Activated CD4-positive, alpha-beta memory T cell treated with anti-CD3 and anti-CD28 coated beads for 36 hours (primary cell): Measurements from ENCODE around the gene SH3PXD2B. TPM values are rescaled to one million over a fixed set of nuclear protein-coding genes. Genes with fewer than 3 reads are reported as not detected.
"Not testable (repeated sequence)": the region's sequence is repeated elsewhere in the genome, so short reads cannot be mapped to it uniquely, and the experiment has no call there.

ENCODE experiments used
- CTCF ChIA-PET: fragments of 350-600 bp; sonication (Branson Sonifier 250); formaldehyde crosslinking; loops from one replicate; lab custom pipeline; 2021; ENCODE audit warnings: antibody characterized with exemption, inconsistent platforms; lab: Charles Lee
- POLR2A ChIA-PET: fragments of 350-600 bp; sonication (Branson Sonifier 250); formaldehyde crosslinking; loops from one replicate; lab custom pipeline; 2021; ENCODE audit warnings: antibody characterized with exemption; lab: Charles Lee
- DNase-seq: peaks from one replicate; pipeline ENCODE4 v3.0.0-alpha.2; 2020
- H3K27ac Mint-ChIP-seq: one replicate; pipeline ENCODE4 v1.8.0; 2021; ENCODE audit warnings: mixed read lengths
- H3K27me3 Mint-ChIP-seq: one replicate; pipeline ENCODE4 v1.8.0; 2021; ENCODE audit warnings: mixed read lengths
- H3K36me3 Mint-ChIP-seq: one replicate; pipeline ENCODE4 v1.8.0; 2021; ENCODE audit warnings: mixed read lengths
- H3K4me1 Mint-ChIP-seq: one replicate; pipeline ENCODE4 v1.8.0; 2021; ENCODE audit warnings: low read depth, mixed read lengths
- H3K4me3 Mint-ChIP-seq: one replicate; pipeline ENCODE4 v1.8.0; 2021; ENCODE audit warnings: mild to moderate bottlenecking, mixed read lengths
- H3K9me3 Mint-ChIP-seq: one replicate; pipeline ENCODE4 v1.8.0; 2021; ENCODE audit warnings: mixed read lengths
- intact Hi-C: fragments of 100-400 bp; cut with micrococcal nuclease; formaldehyde crosslinking; loops from one replicate; pipeline ENCODE4 v1.15.1; 2023
- total RNA-seq, 2 experiments: library from RNA; stranded (reverse); gene quantifications; one replicate each; pipeline ENCODE4 v1.2.3, GENCODE V29; 2021

The SH3PXD2B gene
- total RNA-seq, 2 experiments from 2014 or later: 0.99 to 1.1 TPM

DNA sequence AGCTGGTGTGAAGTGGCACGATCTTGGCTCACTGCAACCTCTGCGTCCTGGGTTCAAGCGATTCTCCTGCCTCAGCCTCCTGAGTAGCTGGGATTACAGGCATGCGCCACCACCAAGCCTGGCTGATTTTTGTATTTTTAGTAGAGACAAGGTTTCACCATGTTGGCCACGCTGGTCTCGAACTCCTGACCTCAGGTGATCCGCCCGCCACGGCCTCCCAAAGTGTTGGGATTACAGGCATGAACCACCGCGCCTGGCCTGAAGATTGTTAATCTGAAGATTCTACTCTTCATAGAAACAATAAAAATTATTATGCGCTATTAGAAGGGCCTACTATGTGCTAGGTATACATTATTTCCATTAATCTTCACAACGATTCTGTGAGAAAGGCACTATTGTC is 127.4 kb downstream of the SH3PXD2B start:
- POLR2A ChIA-PET: interaction anchor here (0.6 kb wide), 1 partner anchor 95 kb away, joined by 4 read pairs; no protein-coding TSS in a partner anchor
- H3K9me3 Mint-ChIP-seq, CTCF ChIA-PET, H3K36me3 Mint-ChIP-seq, H3K4me3 Mint-ChIP-seq, DNase-seq, H3K27ac Mint-ChIP-seq, H3K27me3 Mint-ChIP-seq, intact Hi-C loops, H3K4me1 Mint-ChIP-seq: not testable (repeated sequence)

DNA sequence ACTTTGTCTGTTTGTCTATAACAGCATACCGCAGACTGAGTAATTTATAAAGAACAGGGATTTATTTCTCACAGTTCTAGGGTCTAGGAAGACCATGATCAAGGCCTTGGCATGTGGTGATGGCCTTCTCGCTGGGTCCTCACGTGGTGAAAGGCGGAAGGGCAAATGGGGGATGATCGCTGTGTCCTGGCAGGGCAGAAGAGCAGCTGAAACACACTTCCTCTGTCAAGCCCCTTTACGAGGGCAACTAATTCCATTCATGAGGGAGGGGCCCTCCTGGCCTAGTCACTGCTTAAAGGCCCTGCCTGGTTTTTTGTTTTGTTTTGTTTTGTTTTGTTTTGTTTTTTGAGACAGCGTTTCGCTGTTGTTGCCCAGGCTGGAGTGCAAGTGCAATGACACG is 128.9 kb downstream of the SH3PXD2B start:
- Mint-ChIP-seq H3K27me3 (no peaks in the 10 kb centered on the region), H3K36me3 (no peaks in the 10 kb centered on the region), H3K9me3 (no peaks in the 10 kb centered on the region), H3K4me1 (peaks cover 3% of the 10 kb centered on the region), H3K27ac (no peak overlapping the region), H3K4me3 (no peak overlapping the region)
- ChIA-PET CTCF (interaction anchor here (0.6 kb wide), 1 partner anchor 9 kb away, joined by 3 read pairs; no protein-coding TSS in a partner anchor), POLR2A (no interaction called here)
- intact Hi-C loops: no loop called here
- no peak for DNase-seq

DNA sequence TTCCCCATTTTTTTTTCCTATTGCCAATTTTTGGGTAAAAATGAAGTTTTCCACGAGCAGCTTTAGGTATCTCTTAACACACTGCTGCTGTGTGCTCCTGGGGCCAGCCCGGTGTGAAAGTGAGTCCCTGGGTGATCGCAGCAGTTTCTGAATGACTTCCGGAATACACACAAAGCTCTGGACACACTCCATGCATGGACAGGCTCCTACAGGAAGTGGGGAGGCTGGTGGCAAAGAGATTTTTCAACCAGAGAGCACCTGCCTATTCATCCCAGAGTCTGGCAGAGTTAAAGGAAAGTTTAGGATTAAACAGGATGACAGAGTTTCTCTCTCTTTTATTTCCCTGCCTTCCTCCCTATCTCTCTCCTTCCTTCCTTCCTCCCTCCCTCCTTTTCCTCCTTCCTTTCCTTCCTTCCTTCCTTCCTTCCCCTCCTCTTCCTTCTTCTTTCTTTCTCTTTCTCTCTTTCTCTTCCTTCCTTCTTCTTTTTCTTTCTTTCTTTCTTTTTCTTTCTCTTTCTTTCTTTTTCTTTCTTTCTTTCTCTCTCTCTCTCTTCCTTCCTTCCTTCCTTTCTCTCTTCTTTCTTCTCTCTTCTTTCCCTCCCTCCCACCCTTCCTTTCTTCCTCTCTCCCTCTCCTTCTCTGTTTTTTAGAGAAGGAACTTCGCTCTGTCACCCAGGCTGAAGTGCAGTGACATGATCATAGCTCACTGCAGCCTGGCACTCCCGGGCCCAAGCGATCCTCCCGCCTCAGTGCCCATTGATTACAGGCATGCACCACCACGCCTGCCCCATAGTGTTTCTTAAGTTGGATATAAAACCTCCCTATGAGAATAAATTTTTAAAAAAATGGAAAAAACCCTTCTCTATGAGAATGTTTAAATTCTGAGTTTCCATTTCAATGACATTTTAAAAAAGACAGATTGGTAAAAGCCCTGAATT is 132.0 kb downstream of the SH3PXD2B start:
- Mint-ChIP-seq H3K27me3 (peaks cover 2% of the 10 kb centered on the region), H3K36me3 (no peaks in the 10 kb centered on the region), H3K4me3 (no peak overlapping the region), H3K27ac (no peak overlapping the region), H3K9me3 (no peaks in the 10 kb centered on the region), H3K4me1 (peaks cover 3% of the 10 kb centered on the region)
- ChIA-PET POLR2A (no interaction called here), CTCF (no interaction called here)
- intact Hi-C loops: no loop called here
- DNase-seq: no peak

DNA sequence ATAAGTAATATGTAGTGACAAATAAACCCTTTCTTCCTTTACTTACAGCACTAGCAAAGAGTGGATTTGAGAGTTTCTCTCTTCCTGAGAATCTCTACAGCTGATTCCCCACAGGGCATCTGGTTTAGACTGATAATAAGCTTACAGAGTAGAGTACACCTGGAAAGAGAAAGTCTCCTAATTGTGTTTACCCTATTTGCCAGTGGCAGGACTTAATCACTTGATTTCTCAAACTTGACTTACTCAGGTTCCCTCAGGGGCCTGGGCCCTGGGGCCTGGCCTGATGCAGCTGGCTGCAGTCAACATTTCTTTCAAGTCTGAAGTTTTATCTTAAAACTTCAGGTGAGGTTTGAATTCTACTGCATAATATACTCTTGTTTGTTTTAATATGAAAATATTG is 132.7 kb downstream of the SH3PXD2B start:
- no peak for DNase-seq
- Mint-ChIP-seq H3K27me3 (peaks cover 2% of the 10 kb centered on the region), H3K36me3 (no peaks in the 10 kb centered on the region), H3K9me3 (no peaks in the 10 kb centered on the region), H3K4me3 (no peak overlapping the region), H3K4me1 (peaks cover 3% of the 10 kb centered on the region), H3K27ac (no peak overlapping the region)
- intact Hi-C loops: no loop called here
- ChIA-PET CTCF (no interaction called here), POLR2A (no interaction called here)

DNA sequence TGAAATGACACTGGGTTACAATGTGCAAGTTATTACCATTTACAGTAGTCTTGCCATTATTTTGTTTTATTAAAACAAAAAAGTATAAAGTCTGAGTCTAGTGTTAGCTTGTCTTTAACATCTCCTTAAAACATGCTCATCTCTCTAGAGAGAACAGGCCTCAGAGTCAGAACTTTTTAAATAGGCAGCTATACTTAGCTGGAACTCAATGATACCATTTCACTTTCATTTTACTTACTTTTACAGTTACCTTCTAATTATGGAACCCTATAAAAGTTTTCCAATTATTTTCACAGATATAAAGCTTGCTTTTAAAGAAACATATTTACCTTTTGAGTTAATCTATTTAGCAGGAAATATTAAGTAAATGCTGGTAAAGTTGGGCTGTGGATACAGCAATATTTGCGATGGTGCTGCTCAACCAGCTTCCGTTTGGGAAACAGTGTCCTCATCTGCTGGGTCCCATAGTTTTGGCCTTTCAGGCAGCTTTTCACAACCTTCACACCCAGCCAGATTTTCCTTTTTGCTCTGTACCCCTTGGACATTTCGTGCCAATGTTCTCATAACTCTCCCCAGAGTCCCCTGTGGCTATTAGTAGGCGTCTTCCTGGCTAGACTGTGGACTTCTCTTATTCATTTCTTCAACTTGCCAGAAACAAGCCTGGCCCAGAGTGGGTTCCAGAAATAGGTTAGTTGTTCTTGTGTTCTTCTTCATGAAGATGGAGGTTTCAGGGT is 134.4 kb downstream of the SH3PXD2B start:
- no peak for DNase-seq
- ChIA-PET CTCF (interaction anchor here (1.2 kb wide), 1 partner anchor 14 kb away, joined by 4 read pairs; no protein-coding TSS in a partner anchor), POLR2A (no interaction called here)
- H3K9me3 Mint-ChIP-seq: no peaks in the 10 kb centered on the region
- peaks cover 2% of the 10 kb centered on the region for H3K27me3 Mint-ChIP-seq
- H3K36me3 Mint-ChIP-seq: no peaks in the 10 kb centered on the region
- H3K4me1 Mint-ChIP-seq: peaks cover 3% of the 10 kb centered on the region
- H3K4me3 Mint-ChIP-seq: no peak overlapping the region
- H3K27ac Mint-ChIP-seq: no peak overlapping the region
- intact Hi-C loops: no loop called here

DNA sequence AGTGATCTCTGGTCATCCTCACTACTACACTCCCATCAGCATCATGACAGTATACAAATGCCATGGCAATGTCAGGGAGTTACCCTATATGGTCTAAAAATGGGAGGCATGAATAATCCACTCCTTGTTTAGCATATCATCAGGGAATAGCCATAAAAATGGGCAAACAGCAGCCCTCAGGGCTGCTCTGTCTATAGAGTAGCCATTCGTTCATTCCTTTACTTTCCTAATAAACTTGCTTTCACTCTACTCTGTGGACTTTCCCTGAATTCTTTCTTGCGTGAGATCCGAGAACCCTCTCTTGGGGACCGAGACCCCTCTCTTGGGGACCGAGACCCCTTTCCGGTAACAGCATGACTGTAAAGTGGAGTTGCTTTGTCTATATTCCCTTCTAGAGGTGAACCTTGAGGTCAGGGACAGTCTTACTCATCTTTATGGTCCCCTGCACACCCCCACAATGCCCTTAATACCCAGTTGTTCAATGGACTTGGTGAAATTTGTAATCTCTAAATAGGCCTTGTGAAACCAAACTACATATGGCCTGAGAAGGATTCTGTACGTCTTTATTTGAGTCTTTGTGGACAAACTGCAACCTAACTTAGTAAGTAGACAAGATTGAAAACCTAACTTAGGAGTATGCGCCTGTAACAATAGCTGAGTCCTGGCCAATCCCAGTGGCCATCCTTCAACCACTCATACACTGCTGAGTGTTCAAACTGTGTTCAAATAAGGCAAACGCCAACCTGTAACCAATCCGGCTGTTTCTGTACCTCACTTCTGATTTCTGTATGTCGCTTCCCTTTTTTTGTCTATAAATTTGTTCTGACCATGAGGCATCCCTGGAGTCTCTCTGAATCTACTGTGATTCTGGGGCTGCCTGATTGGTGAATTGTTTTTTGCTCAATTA is 138.5 kb downstream of the SH3PXD2B start:
- Mint-ChIP-seq H3K27me3 (peaks cover 5% of the 10 kb centered on the region), H3K4me1 (no peaks in the 10 kb centered on the region), H3K27ac (no peak overlapping the region), H3K9me3 (no peaks in the 10 kb centered on the region), H3K36me3 (no peaks in the 10 kb centered on the region), H3K4me3 (no peak overlapping the region)
- no peak for DNase-seq
- ChIA-PET POLR2A (no interaction called here), CTCF (no interaction called here)
- intact Hi-C loops: no loop called here

DNA sequence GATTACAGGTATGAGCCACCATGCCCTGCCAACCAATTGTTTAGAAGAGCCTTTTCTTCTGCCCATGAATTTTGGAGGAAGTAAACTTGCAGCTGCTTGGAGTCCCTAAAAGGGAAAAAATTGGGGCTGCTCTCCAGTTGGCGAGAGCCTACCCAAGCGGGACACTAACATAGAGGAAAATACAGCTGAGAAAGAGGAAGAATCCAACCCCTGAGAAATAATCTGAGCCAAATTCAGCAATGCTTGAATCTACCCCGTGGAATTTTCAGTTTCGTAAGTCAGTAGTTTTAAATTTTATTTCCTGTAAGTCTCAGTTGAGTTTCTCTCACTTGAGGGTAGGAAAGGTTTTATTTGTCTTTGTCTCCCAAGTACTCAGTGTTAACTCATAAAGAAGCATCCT is 140.4 kb downstream of the SH3PXD2B start:
- Mint-ChIP-seq H3K4me3 (no peak overlapping the region), H3K9me3 (no peaks in the 10 kb centered on the region), H3K27me3 (peaks cover 5% of the 10 kb centered on the region), H3K27ac (no peak overlapping the region), H3K4me1 (no peaks in the 10 kb centered on the region), H3K36me3 (no peaks in the 10 kb centered on the region)
- ChIA-PET POLR2A (no interaction called here), CTCF (no interaction called here)
- intact Hi-C loops: no loop called here
- DNase-seq: no peak

DNA sequence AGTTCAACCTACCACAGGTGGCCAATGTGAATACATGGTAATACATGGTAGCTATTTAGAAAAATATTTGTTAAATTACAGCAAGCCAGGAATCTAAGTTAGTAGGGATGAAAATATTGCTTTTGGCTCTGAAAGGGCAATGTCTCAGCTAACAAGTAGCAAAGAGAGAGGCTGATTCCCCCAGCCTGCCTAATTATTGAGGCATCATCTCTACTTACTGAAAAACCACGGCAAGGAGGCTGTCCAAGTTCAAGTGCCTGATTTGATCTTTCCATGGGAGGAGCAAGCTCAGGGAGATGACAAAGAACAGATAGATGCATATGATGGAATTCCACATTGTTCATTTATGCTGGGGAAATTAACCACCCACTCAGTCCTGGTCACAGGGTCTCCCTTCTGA is 142.0 kb downstream of the SH3PXD2B start:
- Mint-ChIP-seq H3K4me3 (no peak overlapping the region), H3K9me3 (no peaks in the 10 kb centered on the region), H3K27ac (no peak overlapping the region), H3K36me3 (no peaks in the 10 kb centered on the region), H3K27me3 (peaks cover 5% of the 10 kb centered on the region), H3K4me1 (no peaks in the 10 kb centered on the region)
- no peak for DNase-seq
- CTCF ChIA-PET: no interaction called here
- POLR2A ChIA-PET: no interaction called here
- intact Hi-C loops: no loop called here

DNA sequence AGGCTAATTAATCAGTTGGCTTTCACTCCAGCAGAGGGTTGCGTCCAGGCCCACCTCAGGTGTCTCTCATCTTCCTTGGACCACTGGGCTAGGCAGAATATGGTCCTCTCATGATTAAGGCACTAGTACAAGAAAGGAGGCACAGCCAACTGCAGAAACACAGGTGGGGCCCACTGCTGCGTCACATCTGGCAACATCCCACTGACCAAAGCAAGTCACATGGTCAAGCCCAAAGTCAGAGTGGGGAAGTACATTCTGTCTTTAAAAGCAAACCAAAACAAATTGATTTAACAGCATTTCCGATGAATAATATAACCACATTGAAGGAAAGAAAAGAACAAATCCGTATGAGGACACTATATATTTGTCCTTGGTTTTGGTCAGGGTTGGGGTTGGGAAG is 142.7 kb downstream of the SH3PXD2B start:
- peaks cover 5% of the 10 kb centered on the region for H3K27me3 Mint-ChIP-seq
- ChIA-PET CTCF (no interaction called here), POLR2A (no interaction called here)
- no peak overlapping the region for H3K4me3 Mint-ChIP-seq
- no peak overlapping the region for H3K27ac Mint-ChIP-seq
- DNase-seq: no peak
- H3K36me3 Mint-ChIP-seq: no peaks in the 10 kb centered on the region
- intact Hi-C loops: no loop called here
- no peaks in the 10 kb centered on the region for H3K4me1 Mint-ChIP-seq
- no peaks in the 10 kb centered on the region for H3K9me3 Mint-ChIP-seq

DNA sequence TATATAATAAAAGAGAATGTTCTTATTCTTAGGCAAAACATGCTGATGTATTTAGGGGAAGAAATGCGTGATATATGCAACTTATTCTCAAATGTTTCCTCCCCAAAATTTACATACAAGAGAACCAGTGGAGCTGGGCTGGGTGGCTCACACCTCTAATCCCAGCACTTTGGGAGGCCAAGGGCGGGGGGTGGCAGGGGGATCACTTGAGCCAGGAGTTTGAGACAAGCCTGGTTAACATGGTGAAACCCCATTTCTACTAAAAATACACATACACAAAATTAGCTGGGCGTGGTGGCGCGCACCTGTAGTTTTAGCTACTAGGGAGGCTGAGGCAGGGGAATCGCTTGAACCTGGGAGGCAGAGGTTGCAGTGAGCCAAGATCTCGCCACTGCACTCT is 143.3 kb downstream of the SH3PXD2B start:
- CTCF ChIA-PET: no interaction called here
- peaks cover 5% of the 10 kb centered on the region for H3K27me3 Mint-ChIP-seq
- intact Hi-C loops: no loop called here
- H3K36me3 Mint-ChIP-seq: no peaks in the 10 kb centered on the region
- no peaks in the 10 kb centered on the region for H3K4me1 Mint-ChIP-seq
- H3K27ac Mint-ChIP-seq: no peak overlapping the region
- DNase-seq: no peak
- POLR2A ChIA-PET: no interaction called here
- no peaks in the 10 kb centered on the region for H3K9me3 Mint-ChIP-seq
- H3K4me3 Mint-ChIP-seq: no peak overlapping the region

DNA sequence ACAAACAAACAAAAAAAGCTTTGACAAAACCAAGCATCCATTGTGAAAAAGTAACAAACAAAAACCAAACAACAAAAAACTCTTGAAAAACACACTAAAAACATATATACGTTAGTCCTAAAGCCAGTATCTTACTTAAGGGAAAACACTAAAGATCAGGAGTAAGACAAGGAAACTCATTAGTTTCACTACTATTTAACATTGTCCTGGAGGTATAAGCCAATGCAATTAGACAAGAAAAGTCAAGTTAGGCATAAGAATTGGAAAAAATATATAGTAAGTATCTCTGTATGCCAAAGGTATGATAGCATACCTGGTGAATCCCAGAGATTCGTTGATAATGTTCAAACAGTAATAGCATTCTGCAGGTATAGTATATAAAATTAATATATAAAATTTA is 148.9 kb downstream of the SH3PXD2B start:
- H3K4me3 Mint-ChIP-seq: no peak overlapping the region
- ChIA-PET CTCF (no interaction called here), POLR2A (no interaction called here)
- peaks cover 6% of the 10 kb centered on the region for H3K9me3 Mint-ChIP-seq
- H3K36me3 Mint-ChIP-seq: no peaks in the 10 kb centered on the region
- no peak for DNase-seq
- no peak overlapping the region for H3K27ac Mint-ChIP-seq
- peaks cover 6% of the 10 kb centered on the region for H3K27me3 Mint-ChIP-seq
- intact Hi-C loops: no loop called here
- no peaks in the 10 kb centered on the region for H3K4me1 Mint-ChIP-seq
